ENCODE data around the gene DAP.

DAP gene

DNA sequence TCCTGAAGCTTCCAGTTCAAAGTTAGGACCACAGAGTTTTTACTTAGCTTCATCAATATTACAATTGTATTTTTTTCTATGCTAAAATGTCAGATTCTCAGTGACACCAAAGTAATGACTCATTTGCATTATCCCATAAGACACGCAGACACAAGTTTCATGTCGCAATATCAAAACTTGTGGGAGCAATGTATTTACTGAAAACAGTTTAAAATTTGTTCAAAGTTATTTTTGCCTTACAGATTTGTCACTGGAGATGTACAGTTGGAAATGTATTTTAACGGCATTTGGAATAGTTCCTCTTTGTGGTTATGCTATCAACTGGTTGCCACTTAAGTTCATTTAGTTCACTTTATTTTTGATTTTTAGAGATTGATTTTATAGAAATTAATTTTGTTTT is 36.2 kb upstream of the DAP start:
- H3K9me3 ChIP-seq (ENCODE audit: control insufficient read depth, low read length): no peaks in the 10 kb centered on the region
- H3K4me1 ChIP-seq: no peaks in the 10 kb centered on the region
- no peaks in the 10 kb centered on the region for H3K27me3 ChIP-seq (ENCODE audit: control insufficient read depth, insufficient read depth, low read length)
- H3K36me3 ChIP-seq (ENCODE audit: control insufficient read depth, insufficient read depth, low read length): no peaks in the 10 kb centered on the region
- H3K4me2 ChIP-seq (ENCODE audit: low read length): no peak overlapping the region
- no peak overlapping the region for H3K27ac ChIP-seq
- H2AFZ ChIP-seq: no peak overlapping the region
- H3K4me3 ChIP-seq (ENCODE audit: low read depth, low read length): no peak overlapping the region
- no peaks in the 10 kb centered on the region for H3K79me2 ChIP-seq
- TF ChIP-seq, protein P1, sequence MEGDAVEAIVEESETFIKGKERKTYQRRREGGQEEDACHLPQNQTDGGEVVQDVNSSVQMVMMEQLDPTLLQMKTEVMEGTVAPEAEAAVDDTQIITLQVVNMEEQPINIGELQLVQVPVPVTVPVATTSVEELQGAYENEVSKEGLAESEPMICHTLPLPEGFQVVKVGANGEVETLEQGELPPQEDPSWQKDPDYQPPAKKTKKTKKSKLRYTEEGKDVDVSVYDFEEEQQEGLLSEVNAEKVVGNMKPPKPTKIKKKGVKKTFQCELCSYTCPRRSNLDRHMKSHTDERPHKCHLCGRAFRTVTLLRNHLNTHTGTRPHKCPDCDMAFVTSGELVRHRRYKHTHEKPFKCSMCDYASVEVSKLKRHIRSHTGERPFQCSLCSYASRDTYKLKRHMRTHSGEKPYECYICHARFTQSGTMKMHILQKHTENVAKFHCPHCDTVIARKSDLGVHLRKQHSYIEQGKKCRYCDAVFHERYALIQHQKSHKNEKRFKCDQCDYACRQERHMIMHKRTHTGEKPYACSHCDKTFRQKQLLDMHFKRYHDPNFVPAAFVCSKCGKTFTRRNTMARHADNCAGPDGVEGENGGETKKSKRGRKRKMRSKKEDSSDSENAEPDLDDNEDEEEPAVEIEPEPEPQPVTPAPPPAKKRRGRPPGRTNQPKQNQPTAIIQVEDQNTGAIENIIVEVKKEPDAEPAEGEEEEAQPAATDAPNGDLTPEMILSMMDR (IDR thresholded peaks at IDR 0.05): no peak
- H3K9ac ChIP-seq: no peak overlapping the region

DNA sequence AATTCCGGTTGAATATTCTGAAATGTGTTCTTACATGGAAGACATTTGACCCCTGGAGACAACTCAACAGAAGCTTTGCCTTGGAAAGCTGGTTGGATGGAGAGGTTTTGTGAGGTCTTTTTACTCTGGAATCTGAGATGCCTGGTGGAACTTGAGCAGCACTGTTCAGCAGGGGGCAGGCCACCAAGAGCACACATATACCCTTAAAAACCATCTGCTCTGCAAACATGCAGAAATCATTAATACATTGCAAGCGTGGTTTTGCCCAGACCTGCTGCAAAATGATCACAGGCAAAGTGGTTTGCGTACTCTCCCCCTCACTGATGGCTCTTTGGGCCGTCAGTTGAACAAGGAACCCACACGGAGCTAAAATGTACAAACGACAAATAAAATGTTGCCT is 32.8 kb upstream of the DAP start:
- Histone ChIP-seq H3K79me2 (no peaks in the 10 kb centered on the region), H3K9ac (no peak overlapping the region), H3K4me1 (no peaks in the 10 kb centered on the region), H2AFZ (no peak overlapping the region), H3K36me3 (ENCODE audit: control insufficient read depth, insufficient read depth, low read length) (no peaks in the 10 kb centered on the region), H3K27me3 (ENCODE audit: control insufficient read depth, insufficient read depth, low read length) (no peaks in the 10 kb centered on the region), H3K9me3 (ENCODE audit: control insufficient read depth, low read length) (no peaks in the 10 kb centered on the region), H3K27ac (no peak overlapping the region), H3K4me2 (ENCODE audit: low read length) (no peak overlapping the region), H3K4me3 (ENCODE audit: low read depth, low read length) (no peak overlapping the region)
- TF ChIP-seq, protein P1 (IDR thresholded peaks at IDR 0.05): no peak

DNA sequence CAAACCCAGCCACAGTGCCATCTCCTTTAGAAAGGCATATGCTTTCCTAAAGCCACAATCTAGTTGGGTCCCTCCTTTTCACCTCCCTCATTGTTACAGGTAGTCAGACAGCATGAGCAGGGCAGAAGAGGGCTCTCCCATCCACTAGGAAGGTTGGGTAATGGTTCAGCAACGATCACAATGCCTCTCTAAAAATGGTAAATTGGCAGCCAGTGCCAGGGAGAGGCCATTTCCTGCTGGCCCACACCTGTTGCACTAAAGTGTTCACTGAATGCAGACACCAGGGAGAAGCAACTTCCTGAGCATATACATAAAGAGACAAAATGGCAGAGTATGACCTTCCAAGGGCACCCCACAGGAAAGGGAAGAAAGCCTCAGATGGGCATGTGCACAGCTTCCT is 31.3 kb upstream of the DAP start:
- no peak overlapping the region for H3K4me3 ChIP-seq (ENCODE audit: low read depth, low read length)
- no peaks in the 10 kb centered on the region for H3K27me3 ChIP-seq (ENCODE audit: control insufficient read depth, insufficient read depth, low read length)
- TF ChIP-seq, protein P1 (IDR thresholded peaks at IDR 0.05): no peak
- H2AFZ ChIP-seq: no peak overlapping the region
- H3K27ac ChIP-seq: no peak overlapping the region
- no peaks in the 10 kb centered on the region for H3K9me3 ChIP-seq (ENCODE audit: control insufficient read depth, low read length)
- H3K36me3 ChIP-seq (ENCODE audit: control insufficient read depth, insufficient read depth, low read length): no peaks in the 10 kb centered on the region
- H3K4me1 ChIP-seq: no peaks in the 10 kb centered on the region
- H3K4me2 ChIP-seq (ENCODE audit: low read length): no peak overlapping the region
- no peaks in the 10 kb centered on the region for H3K79me2 ChIP-seq
- H3K9ac ChIP-seq: no peak overlapping the region

DNA sequence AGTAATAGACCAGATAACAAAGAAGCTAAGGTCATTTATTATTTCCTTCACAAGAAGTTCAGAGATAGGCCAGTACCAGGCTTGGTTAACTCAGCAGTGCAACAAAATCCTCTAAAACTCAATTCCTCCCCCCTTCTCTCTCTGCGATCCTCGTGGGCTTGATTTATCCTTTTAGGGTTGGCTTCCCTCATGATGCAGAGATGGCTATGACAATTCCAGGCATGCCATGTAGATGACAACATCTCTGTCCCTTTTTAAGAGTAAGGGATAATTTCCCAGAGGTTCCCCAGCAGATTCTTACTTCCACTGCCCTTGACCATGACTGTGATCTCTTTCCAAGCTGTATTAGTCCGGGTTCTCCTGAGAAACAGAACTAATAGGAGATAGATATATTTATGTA is 28.7 kb upstream of the DAP start:
- TF ChIP-seq, protein P1 (IDR thresholded peaks at IDR 0.05): no peak
- Histone ChIP-seq H3K79me2 (no peaks in the 10 kb centered on the region), H3K4me1 (no peaks in the 10 kb centered on the region), H3K27ac (no peak overlapping the region), H3K9ac (no peak overlapping the region), H3K27me3 (ENCODE audit: control insufficient read depth, insufficient read depth, low read length) (no peaks in the 10 kb centered on the region), H2AFZ (no peak overlapping the region), H3K4me2 (ENCODE audit: low read length) (no peak overlapping the region), H3K4me3 (ENCODE audit: low read depth, low read length) (no peak overlapping the region), H3K36me3 (ENCODE audit: control insufficient read depth, insufficient read depth, low read length) (no peaks in the 10 kb centered on the region), H3K9me3 (ENCODE audit: control insufficient read depth, low read length) (no peaks in the 10 kb centered on the region)

DNA sequence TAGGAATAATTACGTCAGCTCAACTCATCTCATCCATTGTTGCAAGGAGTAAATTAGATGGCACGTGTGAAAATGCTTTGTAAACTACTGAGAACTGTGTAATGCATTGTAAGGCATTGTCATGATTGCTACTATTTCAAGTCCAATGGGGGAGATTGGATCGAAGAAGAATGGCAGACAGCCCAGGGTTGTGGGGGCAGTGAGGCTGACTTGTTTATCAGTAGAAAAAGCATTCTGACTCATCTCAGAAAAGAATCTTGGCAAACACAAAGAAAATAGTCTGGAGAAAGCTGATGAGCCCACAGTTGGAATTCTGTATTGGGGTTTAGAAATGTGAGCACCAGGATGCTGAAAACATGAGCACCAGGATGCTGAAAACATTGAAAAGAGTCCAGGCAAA is 28.0 kb upstream of the DAP start:
- Histone ChIP-seq H3K4me2 (ENCODE audit: low read length) (no peak overlapping the region), H3K36me3 (ENCODE audit: control insufficient read depth, insufficient read depth, low read length) (no peaks in the 10 kb centered on the region), H2AFZ (no peak overlapping the region), H3K4me3 (ENCODE audit: low read depth, low read length) (no peak overlapping the region), H3K27ac (no peak overlapping the region), H3K9me3 (ENCODE audit: control insufficient read depth, low read length) (no peaks in the 10 kb centered on the region), H3K27me3 (ENCODE audit: control insufficient read depth, insufficient read depth, low read length) (no peaks in the 10 kb centered on the region), H3K9ac (no peak overlapping the region), H3K4me1 (no peaks in the 10 kb centered on the region), H3K79me2 (no peaks in the 10 kb centered on the region)
- TF ChIP-seq, protein P1 (IDR thresholded peaks at IDR 0.05): no peak

Measured in parathyroid adenoma (tissue), 2 donors.